HG02981 (cell line): ENCODE data around the gene TLE6.
"Not testable (repeated sequence)": the region's sequence is repeated elsewhere in the genome, so short reads cannot be mapped to it uniquely, and the experiment has no call there.

Experiments
- ATAC-seq: cut with Tn5 transposase; IDR thresholded peaks from one replicate; pipeline ENCODE4 v1.9.1; 2021; ENCODE audit warnings: mild to moderate bottlenecking, moderate library complexity; ENCODE audit not compliant: unreplicated experiment

The TLE6 gene

DNA sequence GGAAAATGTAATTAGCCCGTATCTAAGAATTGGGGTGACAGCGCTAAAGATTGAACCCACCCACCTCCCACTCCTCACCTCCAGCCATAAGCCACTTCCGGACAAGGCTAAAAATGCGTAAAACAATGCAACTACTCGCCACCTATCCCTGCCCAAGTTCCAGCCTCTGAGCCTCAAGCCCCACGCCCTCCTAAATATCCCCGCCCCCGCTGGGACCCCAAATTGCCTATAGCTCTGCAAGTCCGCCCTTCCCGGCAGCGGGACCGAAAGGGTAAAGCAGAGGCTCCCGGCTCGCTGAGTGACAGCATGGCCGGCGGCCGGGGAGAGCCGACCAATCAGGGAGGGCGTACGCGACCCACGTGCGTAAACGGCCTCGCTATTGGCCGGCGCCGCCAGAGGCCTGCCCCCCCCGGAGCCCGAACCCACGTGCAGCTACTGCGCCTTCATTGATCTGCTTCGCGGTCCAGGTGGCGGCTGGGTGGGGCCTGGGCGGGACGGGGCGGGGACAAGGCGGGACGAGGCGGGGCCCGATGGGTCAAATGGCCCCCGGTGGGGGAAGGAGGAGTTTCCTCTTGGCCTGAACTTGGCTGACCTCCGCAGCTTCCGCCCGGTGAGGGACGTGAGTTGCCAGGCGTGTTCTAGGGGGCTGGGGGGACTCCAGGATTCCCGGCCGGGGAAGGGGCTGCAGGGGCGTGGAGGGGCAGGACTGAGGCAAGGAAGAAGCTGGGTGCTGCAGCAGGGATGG is at the start of gene TLE6:
TLE6 (plus strand) TSS at position 564 of the 745 bp plus-strand sequence. CDS start 670 bp downstream, outside the sequence.
- peak; percentile 92 for ATAC-seq

DNA sequence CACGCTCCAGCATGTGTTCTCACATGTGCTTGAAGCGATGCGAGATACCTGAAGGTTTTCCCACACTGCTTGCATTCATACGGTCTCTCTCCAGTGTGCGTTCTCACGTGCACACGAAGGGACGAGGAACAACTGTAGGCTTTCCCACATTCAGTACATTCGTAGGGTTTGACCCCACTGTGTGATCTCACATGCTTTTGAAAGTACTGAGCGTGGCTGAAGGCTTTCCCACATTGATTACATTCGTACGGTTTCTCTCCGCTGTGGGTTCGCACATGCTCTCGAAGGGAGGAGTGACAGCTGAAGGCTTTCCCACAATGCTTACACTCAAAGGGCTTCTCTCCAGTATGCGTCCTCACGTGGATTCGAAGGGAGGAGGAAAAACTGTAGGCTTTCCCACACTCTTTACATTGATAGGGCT is 43.9 kb upstream of the TLE6 start:
- ATAC-seq: no peak

DNA sequence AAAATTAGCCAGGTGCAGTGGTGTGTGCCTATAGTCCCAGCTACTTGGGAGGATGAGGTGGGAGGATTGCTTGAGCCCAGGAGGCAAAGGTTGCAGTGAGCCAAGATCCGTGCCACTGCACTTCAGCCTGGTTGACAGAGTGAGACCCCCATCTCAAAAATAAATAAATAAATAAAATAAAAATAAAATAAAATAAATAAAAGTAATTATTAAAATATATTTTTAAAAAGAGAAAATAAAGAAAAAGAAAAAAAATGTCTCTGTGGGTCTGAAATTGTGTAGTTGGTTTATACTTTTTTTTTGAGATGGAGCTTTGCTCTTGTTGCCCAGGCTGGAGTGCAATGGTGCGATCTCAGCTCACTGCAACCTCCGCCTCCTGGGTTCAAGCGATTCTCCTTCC is 41.5 kb upstream of the TLE6 start:
- ATAC-seq: not testable (repeated sequence)

DNA sequence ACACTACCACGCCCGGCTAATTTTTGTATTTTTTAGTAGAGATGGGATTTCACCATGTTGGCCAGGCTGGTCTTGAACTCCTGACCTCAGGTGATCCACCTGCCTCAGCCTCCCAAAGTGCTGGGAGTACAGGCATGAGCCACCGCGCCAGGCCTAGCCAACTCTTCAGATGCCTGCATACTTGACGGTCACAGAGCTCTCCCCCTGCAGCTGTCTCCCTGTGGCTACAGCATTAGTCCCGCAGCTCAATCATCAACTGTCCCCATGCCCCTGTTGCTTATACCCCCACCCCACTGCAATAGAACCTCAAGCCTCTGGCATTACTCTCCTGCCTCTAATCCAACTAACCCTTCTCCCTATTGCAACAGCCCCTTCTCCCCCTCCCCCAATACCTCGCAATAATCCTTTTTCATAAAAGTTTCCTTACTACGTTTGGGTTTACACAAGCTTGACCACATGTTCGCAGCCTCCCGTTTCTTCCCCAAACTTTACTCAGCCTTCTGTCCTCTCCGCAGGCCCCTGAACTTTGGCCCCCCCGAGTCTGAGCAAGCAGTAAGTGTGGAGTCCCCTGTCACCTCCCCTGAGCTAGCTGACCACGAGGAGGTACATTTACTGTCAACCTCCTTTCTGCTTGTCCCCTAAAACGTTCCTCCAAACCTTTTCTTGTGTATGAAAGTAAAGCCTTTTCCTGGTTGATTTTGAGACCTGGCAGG is 34.3 kb upstream of the TLE6 start:
- no peak for ATAC-seq

DNA sequence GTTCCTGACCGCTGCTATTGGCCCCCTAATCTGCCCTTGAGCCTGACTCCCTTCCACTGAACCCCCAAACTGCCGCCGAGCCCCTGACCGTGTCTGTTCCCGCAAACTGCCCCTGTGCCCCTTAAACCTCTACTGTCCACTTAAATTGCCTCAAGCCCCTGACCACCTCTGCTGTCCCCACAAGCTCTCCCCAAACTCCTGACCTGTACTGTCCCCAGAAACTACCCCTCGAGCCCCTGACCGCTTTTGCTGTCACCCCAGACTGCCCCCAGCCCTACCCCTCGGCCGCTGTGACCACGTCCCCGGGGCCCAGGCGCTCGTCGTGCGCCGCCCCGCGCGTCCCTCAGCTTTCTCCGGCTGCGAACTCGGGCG is 33.0 kb upstream of the TLE6 start:
- ATAC-seq: no peak

DNA sequence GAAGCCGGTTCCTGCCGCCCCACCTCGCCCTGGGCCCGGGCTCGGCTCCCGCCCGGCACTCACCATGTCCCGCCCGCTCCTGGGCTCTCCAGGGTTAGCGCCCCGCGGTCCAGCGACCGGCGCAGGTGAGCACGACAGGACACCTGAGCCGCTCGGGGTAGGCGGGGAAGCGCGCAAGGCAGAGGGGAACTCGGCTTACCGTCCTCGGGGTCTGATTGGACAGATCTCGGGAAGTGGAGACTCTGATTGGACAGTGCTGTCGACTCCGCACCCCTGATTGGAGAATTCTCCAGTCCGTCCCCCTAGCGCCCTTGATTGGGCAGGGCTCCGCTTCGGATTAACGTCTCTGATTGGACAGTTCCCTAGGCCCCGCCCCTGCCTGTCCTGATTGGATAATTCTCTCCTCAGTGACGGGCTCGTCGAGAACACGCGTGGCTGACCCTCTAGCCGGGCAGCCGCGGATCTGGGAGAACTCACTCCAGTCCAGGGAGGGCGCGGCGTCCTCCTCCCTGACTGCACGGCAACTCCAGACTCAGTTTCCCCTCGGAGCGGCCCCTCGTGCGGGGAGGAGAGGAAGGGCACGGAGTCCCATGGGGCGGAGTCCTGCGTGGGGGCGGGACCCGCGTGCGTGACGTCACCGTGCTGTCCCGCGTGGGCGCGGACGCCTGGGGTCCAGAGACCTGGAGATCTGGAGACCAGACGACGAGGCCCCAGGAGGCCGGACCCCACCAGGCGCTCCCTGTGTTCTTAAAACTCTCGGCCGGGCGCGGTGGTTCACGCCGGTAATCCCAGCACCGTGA is 32.4 kb upstream of the TLE6 start, which contains the start of gene ZNF77:
ZNF77 (minus strand) TSS at position 197 of the 800 bp plus-strand sequence; CDS start at position 66, 131 bp downstream.
- ATAC-seq: peak; percentile 95

GRCh38 chr19:2945575-2946184 is 31.7 kb upstream of the TLE6 start:
- no peak for ATAC-seq

- no peak for ATAC-seq
Measured at GRCh38 chr19:2949939-2950285, 27.5 kb upstream of the TLE6 start.

- peak; percentile 89 for ATAC-seq
Measured at GRCh38 chr19:2950286-2951124, 26.9 kb upstream of the TLE6 start.

- ATAC-seq: no peak
Measured at GRCh38 chr19:2952953-2953481, 24.3 kb upstream of the TLE6 start.

- ATAC-seq: no peak
Measured at GRCh38 chr19:2957160-2957559, 20.2 kb upstream of the TLE6 start.

DNA sequence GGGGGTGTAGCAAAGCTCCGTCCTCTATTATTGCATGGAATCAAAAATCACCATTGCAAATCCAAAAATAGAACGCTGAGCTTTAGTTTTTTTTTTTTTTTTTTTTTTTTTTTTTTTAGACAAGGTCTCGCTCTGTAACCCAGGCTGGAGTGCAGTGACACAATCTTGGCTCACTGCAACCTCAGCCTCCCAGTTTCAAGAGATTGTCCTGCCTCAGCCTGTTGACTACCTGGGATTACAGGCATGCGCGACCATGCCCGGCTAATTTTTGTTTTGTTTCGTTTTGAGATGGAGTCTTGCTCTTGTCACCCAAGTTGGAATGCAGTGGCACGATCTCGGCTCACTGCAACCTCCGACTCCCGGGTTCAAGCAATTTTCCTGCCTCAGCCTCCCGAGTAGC is 17.2 kb upstream of the TLE6 start:
- ATAC-seq: no peak

DNA sequence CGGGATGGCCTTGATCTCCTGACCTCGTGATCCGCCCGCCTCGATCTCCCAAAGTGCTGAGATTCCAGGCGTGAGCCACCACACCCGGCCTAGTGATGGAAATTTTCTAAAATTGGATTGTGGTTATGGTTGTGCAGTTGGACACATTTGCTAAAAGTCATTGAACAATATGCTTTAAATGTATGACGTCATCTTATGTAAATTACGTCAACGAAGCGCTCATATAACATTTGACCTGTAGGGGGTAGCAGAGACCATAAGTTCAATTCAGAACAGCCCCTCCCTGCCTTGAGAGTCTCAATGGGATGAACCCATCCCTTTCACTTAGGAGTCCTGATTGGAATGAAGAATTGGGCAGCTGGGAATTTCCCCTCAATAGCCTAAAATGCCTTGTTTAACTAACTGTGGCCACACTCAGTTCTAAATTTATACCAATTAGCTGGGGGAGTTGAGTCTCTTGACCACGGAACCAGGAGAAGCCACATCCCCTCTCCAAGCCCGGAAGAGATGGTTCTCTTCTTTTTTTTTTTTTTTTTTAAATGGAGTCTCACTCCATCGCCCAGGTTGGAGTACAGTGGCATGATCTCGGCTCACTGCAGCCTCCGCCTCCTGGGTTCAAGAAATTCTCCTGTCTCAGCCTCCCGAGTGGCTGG is 15.2 kb upstream of the TLE6 start:
- no peak for ATAC-seq

GRCh38 chr19:2963122-2963521 is 14.2 kb upstream of the TLE6 start:
- ATAC-seq: no peak

DNA sequence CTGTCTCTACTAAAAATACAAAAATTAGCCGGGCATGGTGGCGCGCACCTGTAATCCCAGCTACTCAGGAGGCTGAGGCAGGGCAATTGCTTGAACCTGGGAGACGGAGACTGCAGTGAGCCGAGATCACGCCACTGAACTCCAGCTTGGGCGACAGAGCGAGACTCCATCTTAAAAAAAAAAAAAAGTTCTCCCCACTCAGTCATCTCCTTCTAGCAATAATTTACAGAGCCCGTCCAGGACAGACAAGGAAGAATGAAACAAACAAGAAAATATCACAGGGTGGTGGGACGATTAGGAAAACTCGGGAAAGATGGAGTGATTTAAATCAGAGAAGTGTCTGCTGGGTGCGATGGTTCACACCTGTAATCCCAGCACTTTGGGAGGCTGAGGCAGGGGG is 13.7 kb upstream of the TLE6 start:
- not testable (repeated sequence) for ATAC-seq

- ATAC-seq: no peak
Measured at GRCh38 chr19:2964874-2965273, 12.5 kb upstream of the TLE6 start.

GRCh38 chr19:2967972-2968371 is 9.4 kb upstream of the TLE6 start:
- no peak for ATAC-seq

DNA sequence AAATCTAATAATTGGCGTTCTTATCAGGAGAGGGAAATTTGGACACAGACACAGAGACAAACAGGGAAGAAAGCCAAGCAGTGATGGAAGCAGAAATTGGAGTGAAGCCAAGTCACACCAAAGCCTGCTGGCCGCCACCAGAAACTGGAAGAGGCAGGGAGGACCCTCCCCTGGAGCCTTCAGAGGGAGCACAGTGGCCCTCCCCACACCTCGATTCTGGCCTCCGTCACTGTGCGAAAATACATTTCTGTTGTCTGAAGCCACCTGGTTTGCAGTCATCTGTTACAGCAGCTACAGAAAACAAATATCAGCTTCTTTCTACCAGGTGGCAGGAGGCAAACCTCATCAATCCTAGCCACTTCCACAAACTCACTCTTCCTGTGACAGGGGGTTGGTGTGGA is 8.3 kb upstream of the TLE6 start:
- ATAC-seq: no peak

GRCh38 chr19:2970201-2970835 is 7.0 kb upstream of the TLE6 start:
- ATAC-seq: no peak
